GM19351 (cell line): ENCODE measurements around the gene LMAN1L.

Experiments used
- ATAC-seq: cut with Tn5 transposase; IDR thresholded peaks from one replicate; pipeline ENCODE4 v1.9.1; 2021; ENCODE audit warnings: mild to moderate bottlenecking, moderate library complexity; ENCODE audit not compliant: unreplicated experiment

LMAN1L gene

DNA sequence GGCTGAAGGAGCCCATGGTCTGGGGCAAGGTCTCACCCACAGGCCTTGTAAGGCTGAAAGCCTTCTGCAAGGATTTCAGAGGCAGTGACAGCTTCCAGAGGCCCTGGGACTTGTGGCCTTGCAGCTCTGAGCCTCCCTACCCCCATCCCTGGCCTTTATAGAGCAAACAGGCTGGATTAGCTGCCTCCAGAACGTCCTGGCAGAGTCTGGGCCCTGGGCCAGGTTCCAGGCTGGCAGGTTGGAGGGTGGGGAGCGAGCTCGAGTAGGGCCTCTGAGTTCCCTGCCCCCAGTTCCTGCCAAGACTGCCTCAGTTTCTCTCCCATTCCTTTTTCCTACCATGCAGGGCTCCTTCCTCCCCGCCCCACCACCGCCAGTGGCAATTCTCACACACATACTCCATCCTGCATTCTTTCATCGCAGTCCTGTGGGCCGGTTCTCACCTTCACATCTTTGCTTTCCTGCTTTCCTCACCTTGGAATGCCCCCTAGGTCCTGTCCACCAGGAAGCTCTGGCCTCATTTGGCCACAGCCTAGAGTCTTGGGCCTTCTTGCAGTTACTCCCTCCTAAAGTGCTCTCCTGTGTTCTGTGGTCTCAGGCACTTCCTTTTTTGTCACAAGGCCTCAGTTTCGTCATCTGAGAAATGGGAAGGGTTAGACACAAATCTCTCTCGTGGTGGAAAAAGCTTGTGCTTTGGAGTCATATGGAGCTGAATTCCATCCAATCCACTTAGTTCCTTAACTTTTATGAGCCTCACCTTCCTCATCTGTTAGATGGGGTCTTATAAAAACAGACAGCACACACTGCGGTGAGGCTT lies 2.7 kb downstream of the LMAN1L start:
- ATAC-seq, result no peak

DNA sequence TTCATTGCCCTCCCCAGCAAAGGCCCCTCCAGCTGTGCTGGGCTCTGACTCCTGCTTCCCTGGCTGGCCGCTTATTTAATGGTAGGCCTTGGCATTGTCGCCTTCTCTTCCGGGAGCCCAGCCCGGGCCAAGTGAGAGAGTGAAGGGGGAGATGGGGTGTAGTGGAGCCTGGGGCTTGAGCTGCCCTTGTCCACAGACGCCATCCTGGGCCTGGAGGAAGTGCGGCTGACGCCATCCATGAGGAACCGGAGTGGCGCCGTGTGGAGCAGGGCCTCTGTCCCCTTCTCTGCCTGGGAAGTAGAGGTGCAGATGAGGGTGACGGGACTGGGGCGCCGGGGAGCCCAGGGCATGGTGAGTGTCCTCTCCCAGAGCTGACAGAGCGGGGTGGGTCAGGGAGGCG lies 3.3 kb downstream of the LMAN1L start:
- ATAC-seq, result no peak

DNA sequence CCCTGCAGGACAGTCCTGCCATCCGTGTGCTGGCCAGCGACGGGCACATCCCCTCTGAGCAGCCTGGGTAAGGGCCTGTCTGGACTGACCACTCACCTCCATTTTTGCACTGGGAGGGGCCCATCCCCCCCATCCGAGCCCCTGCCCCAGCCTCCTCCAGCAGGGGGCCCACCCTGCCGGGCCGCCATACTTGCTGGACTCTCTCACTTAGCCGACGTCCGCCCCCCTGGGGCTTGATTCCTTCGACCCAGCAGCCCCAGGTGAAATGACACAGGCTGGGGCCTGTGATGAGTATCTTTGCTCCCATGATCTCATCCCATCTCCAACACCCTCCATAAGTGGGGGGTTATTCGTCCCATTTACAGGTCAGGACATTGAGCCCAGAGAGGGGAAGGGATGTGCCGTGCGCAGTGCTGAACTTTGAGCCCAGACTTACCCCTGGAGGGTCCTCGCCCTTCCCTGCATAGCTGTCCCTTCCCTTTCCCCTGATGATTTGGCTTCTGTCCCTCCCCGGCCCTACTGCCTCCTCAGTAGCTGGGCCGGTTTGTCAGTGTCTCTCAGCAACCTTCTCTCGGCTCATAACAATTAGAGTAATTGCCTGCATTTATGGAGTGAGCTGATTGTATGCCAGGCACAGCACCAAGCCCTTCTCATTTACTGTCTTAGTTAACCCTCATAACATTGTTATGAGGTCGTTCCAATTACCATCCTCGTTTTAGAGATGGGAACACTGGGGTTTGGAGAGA lies 4.2 kb downstream of the LMAN1L start:
- no peak for ATAC-seq

DNA sequence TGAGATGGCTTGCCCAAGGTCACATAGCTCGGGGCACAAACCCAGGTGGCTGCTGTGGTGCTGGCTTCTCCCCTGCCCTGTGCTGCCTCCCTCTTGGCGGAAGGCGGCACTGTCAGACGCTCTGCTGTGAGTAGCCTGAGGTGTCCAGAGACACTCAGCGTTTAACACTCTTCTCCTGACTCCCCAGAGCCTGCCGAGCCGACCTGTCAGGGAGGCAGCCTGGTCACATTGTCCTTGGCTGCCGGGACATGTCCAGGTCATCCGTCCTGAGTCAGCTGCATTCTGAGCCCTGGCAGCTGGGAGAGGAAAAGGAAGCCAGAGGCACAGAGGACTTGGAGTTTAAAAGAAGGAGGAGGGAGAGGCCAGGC lies 4.7 kb downstream of the LMAN1L start:
- no peak for ATAC-seq

DNA sequence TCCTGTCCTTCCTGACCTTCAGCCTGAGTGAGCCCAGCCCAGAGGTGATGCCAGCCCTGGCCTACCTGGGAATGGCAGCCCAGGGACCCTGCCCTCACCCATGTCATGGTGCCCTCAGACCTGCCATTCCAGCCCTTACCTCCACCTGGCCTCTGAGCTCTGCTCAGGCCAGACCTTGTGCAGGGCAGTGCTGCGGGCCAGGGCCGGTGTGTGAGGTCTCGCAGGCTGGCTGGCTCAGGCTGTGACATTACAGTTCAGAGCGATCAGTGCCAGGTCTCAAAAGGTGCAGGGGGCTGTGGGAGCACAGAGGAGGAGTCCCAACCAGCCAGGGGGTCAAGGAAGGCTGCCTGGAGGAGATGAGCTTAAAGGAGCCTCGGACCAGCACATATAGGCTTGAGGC lies 7.4 kb downstream of the LMAN1L start:
- ATAC-seq, result no peak

DNA sequence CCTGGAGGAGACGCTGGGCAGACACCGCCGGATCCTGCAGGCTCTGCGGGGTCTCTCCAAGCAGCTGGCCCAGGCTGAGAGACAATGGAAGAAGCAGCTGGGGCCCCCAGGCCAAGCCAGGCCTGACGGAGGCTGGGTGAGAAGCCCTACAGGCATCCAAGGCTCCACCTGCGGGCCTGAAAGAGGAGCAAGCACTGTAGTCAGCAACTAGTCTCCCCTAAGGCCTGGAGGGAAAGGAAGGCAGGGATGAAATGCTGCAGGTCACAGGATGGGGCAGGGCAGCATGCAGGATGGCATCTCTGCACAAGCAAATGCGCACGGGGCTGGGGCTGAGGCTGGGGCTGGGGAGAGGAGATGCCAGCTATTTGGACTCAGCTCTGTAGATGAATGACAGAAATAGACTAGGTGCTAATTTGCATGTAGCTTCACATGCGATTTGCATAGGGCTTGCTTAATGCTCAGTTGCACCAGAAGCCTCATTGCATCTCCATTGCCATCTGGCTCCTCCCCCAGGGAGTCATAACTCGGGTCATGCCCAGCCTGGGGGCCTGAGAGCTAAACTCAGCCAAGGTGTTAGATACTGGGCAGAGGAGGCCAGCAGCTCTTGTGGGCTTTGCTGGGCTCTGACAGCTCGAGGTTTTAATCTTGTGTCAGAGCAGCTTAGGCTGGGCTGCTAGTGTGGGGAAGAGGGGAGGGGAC lies 8.6 kb downstream of the LMAN1L start:
- ATAC-seq, result peak; percentile 73

DNA sequence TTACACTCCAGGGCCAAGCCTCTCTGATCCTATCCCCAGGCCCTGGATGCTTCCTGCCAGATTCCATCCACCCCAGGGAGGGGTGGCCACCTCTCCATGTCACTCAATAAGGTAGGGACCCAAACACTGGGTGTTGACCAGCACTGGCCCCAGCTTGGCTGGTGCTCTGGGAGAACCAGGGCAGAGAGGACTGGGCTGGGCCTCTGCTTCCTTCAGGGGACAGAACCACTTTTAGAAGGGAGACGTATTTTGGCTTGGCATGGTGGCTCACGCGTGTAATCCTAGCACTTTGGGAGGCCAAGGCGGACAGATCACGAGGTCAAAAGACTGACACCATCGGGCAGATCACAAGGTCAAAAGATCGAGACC lies 9.1 kb downstream of the LMAN1L start:
- ATAC-seq, result no peak

DNA sequence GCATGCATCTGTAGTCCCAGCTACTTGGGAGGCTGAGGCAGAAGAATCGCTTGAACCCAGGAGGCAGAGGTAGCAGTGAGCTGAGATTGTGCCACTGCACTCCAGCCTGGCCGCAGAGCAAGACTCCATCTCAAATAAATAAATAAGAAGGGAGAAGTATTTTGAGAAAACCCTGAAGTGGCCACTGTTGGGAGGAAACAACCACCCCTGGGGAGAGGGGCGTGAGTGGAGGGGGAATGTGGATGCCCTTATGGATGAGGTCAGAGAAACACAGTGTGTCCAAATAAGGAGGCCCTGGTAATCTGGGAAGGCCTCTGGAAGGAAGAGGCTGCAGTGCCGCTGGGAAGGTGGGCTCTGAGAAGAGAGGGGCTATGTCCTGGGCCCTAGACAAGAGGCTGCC lies 9.6 kb downstream of the LMAN1L start:
- no peak for ATAC-seq

DNA sequence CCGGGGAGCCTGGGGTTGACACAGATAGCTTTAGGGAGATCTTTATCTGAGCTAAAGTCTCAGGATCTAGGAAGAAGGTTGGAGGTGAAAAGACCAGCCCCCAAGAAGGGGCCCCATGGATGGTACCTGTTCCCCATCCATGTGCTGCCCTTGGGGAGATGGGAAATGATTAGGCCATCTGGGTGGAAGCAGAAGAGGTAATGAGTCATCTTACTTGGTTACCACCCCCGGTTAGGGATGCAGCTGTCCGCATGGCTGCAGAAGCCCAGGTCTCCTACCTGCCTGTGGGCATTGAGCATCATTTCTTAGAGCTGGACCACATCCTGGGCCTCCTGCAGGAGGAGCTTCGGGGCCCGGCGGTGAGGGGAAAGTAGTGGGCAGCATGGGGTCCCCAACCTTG lies 10.7 kb downstream of the LMAN1L start:
- ATAC-seq, result no peak

DNA sequence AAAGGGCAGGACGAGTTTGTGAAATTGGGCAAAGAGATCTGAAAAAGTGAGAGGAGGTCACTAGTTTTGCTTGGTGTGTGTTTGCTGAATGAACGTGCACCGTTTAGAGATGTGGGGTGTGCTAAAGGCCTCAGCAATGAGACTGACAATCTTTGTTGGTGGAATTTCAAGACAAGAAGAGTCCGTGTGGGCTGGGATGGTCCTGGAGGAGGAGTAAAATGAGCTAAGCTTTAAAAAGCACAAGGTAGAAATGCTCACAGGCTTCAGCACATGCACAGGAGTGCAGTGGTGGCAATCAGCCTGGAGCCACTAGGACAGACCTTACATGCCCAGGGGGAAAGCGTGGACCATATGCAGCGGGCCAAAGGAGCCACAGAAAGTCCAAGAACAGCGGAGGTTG lies 12.3 kb downstream of the LMAN1L start:
- no peak for ATAC-seq

DNA sequence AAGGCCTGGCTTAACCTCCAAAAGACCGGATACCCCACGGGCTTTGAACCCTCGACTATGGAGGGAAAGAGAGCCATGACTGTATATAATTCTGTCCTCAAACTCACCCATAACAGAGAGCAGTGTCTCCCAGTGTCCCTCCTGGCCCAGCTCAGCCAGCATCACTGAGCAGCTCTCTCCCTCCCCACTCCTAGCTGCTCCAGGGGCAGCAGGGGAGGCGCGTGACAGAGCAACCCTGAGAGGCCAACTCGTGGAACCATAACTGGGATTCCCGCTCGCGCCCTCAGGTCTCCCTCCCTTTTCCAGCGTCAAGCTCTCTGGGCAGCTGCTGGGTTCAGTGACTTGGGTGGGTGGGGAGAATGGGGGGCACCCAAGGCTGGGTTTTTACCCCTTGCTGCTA lies 13.2 kb downstream of the LMAN1L start:
- no peak for ATAC-seq

DNA sequence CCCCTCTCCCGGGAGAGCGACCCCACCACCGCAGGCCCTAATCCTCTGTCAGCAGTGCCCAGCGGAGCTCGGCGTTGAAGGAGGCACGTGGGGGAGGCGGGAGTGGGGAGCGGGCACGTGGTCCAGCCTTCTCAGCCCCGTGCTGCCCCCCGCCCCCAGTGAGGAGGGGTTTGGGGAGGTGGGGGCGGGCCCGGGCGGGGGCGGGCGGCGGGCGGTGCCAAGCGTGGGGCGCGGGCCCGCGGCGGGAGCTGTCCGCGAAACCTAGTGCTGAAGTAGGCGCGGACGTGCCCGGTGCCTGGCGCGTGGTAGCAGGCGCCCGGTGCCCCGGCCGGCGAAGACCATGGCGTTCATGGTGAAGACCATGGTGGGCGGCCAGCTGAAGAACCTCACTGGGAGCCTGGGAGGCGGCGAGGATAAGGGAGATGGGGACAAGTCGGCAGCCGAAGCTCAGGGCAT lies 13.8 kb downstream of the LMAN1L start, which contains the start of gene CPLX3:
Gene CPLX3, plus strand, starts transcription at position 264 of the 456 bp plus-strand sequence. Its CDS starts 77 bp downstream, at position 341.
- no peak for ATAC-seq

DNA sequence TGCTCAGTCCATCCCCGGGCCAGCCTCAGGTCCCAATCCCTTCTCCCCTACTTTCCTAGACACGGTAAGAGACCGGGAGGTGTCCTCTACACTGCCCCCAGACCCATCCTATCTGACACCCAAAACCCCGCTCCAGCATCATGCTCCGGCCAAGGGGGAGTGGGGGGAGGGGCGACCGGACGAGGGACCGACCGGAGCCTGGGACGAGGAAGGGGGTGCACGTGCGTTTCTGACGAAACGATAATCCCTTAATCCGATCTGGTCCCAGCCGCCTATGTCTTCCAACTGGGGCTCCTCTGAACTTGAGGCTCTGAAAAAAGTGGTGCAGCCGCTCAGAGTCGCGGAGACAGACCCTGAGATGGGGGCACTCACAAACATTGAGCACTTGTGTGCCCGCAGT lies 14.3 kb downstream of the LMAN1L start:
- ATAC-seq, result no peak

DNA sequence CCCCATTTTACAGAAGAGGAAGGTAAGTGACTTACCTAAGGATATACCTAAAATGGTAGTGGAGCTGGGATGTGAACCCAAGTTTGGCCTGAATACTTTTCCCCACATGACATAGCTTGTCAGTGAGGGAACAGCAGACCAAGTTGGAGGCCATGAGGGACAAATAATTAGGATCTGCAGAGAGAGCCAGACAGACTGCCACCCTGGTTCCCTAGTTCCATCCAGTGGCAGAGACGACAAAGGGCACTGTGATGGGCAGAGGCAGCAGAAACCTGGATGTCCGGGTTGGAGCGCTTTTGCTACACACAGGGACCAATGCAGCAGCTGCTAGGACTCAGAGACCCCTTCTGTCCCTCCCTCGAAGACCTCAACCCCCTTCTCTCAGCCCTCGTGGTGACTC lies 15.0 kb downstream of the LMAN1L start:
- ATAC-seq, result no peak

DNA sequence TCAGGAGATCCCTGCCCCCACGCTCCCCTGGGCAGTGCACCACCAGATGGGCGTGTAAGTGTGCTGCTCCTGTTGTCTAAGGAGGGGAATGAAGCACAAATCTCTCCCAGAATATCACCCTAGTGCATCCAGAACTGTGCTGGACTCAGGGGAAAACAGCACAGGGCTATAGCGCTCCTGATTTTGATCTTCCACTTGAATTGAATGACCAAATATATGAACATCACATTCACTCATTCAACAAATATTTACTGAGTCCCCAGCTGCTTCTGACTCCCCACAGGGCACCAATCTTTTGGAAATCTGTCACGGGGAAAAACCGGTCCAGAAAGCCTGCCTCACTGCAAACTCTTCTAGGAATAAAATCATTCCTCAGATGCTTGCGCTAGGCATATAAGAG lies 16.2 kb downstream of the LMAN1L start:
- no peak for ATAC-seq

DNA sequence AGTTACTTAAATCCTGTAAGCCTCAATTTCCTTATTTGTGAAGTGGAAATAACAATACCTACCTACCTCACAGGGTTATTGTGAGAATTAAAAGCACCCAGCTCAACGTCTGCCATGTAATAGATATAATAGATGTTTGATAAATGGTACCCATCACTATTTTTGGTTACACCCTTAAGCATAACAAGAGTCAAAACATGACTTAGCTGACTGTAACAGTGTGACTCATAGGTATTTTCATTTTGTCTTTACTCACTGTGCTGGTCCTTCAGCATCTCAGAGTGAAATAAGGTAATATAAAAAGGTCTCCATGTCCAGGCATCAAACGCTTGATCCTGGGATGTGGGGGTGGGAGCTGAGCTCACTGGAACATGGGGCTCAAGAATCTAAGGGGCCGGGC lies 16.9 kb downstream of the LMAN1L start:
- no peak for ATAC-seq

DNA sequence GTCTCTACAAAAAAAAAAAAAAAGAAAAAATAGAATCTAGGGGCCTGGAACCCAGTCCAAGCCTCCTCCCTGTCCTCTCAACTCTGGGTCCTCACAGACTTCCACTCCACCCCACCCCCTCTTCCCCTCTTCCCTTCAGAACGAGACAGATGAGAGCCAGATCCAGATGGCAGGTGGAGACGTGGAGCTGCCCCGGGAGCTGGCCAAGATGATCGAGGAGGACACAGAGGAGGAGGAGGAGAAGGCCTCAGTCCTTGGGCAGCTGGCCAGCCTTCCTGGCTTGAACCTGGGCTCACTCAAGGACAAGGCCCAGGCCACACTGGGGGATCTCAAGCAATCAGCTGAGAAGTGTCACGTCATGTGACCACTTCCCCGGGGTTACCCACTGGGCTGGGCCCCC lies 17.4 kb downstream of the LMAN1L start:
- ATAC-seq, result no peak

DNA sequence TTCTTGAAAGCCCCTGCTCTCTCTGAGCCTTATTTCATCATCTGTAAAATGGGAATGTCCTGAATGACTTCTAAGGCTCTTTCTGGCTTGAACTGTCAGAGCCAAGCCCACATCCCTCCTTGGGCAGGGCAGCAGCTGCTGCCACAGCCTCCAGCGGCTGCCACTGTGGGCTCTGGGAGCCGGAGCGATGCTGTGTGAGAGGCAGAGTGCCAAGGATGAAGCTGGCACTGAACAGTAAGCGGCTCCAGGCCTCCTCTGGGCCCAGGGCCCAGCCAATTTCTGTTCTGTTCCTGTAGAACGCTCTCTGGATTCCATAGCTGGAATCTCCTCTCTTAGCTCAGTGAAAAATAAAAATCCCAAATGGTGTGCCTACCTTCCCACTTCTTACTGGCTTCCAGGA lies 18.2 kb downstream of the LMAN1L start:
- ATAC-seq, result no peak

DNA sequence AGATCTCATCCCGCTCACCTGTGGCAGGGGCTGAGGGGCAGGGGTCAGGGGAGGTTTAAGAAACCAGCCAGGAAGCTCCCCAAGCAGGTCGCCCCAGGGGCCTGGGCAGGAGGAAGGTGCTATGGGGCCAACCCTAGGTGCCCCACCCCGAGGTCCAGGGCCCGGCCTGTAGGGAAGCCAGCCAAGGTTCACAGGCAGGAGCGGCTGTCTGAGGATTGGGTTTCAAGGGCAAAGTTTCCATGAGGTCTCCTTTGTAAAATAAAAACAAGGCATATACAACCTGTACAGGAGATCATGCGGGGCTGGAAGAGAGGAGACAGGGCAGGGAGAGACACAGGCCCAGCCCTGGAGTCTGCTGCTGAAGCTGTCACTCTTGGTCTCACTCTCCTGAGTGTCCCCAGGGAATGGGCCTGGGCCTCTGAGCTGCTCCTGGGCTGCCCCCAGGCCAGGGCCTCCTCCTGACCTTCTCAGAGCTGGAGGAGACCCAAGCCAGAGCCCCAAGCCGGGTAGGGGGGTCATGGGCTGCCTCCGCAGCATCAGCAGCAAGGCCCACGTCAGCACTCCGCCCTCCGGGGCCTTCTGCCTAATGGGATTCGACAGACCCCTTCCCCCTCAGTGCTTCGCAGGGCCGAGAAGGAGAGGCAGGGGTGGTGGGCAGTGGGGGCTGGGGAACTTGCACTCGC lies 19.3 kb downstream of the LMAN1L start:
- ATAC-seq, result no peak

DNA sequence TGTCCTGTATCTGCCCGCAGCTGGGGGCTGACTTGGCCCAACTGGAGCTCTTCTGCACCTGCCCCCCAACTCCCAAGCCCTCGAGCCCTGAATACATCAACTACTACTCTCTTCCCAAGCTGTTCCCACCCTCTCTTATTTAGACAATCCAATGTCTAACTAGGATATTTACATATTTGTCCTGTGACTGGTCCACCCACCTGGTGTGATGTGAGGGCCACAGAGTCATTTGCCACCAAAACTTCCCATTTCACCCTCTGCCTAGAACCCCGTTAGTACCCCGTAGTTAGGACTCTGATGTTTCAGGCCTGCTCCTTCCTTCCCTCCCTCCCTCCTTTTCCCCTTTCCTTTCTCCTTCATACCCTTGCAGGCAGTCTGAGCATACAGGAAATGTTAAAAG lies 20.2 kb downstream of the LMAN1L start:
- no peak for ATAC-seq
